Mucosa of rectum (tissue), 2 donors: ENCODE measurements around the gene ZNF804B.

ENCODE experiments used
- H3K27ac ChIP-seq, 2 donors: one replicate each; pipeline ENCODE4 v1.7.0; 2013; ENCODE audit warnings: inconsistent platforms in 2 of 2, low read depth in 2 of 2, low read length in 2 of 2
- H3K27me3 ChIP-seq, 2 donors: one replicate each; pipeline ENCODE4 v1.7.0; 2013; ENCODE audit warnings: low read length in 2 of 2; ENCODE audit not compliant: control insufficient read depth in 2 of 2, insufficient read depth in 2 of 2
- H3K36me3 ChIP-seq, 2 donors: one replicate each; pipeline ENCODE4 v1.7.0; 2013; ENCODE audit warnings: low read length in 2 of 2; ENCODE audit not compliant: control insufficient read depth in 2 of 2, insufficient read depth in 2 of 2
- H3K4me1 ChIP-seq, 2 donors: one replicate each; pipeline ENCODE4 v1.7.0; 2013; ENCODE audit warnings: low read length in 2 of 2, mild to moderate bottlenecking in 1 of 2; ENCODE audit not compliant: control insufficient read depth in 2 of 2, insufficient read depth in 2 of 2
- H3K4me3 ChIP-seq, 2 donors: one replicate each; pipeline ENCODE4 v1.7.0; 2013; ENCODE audit warnings: low read length in 2 of 2
- H3K9ac ChIP-seq, 2 donors: one replicate each; pipeline ENCODE4 v1.7.0; 2013; ENCODE audit warnings: low read length in 2 of 2, low read depth in 1 of 2, mild to moderate bottlenecking in 1 of 2
- H3K9me3 ChIP-seq, 2 donors: one replicate each; pipeline ENCODE4 v1.7.0; 2013; ENCODE audit warnings: low read length in 2 of 2; ENCODE audit not compliant: control insufficient read depth in 2 of 2
- donor health status: healthy.
- donor health status: Normal muscosa, but diverticular disease.

ZNF804B gene

GRCh38 chr7:88826222-88826621 lies 66.7 kb downstream of the ZNF804B start:
- Histone ChIP-seq H3K9me3 (no peaks in the 10 kb centered on the region), H3K9ac (no peak overlapping the region), H3K27ac (no peak overlapping the region), H3K4me3 (no peak overlapping the region), H3K27me3 (no peaks in the 10 kb centered on the region), H3K36me3 (no peaks in the 10 kb centered on the region), H3K4me1 (no peaks in the 10 kb centered on the region)

DNA sequence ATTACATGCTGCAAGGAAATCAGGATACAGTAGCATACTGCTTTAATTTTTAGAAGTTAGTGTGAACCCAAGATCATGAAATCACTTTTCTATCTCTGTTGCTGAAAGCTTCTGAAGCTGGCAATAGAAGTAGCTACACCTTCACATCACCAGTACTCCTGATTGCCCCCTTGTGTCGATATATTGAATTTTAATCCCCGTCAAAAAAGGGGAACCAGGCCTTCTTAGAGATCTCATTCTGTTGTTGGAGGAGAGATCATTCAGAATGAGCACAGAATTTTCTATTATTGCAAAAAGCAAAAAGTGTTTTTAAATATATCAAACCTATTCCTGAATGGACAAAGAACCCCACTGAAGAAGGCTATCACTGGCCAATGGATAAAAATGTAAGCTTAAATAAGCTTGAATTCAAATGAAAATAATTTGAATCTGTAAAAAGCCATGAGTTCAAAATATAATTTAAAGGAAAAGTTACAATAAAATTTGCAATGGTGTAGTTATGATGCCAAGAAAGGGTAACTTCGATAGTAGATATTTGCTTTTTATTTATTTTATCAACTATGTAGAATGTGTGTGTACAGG lies 75.7 kb downstream of the ZNF804B start:
- Histone ChIP-seq H3K27ac (no peak overlapping the region), H3K9ac (no peak overlapping the region), H3K9me3 (no peaks in the 10 kb centered on the region), H3K36me3 (no peaks in the 10 kb centered on the region), H3K27me3 (no peaks in the 10 kb centered on the region), H3K4me3 (no peak overlapping the region), H3K4me1 (no peaks in the 10 kb centered on the region)

DNA sequence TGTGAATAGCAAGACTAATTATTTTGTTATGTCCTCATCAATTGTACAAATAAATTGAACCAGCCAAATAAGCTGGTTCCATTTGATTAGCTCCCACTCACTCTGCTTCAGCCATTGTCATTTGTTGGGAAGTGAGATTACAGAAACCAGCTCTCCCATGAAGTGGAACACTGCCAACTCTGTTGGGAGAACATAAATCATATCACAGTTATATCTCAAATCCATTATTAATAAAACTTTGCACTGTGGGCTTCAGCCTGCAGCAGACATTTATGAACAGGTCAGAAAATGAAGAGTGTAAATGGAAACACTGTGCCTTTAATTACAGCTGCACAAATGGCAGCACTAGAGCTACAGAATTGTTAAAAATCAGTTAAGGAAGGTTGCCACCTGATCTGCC lies 82.7 kb downstream of the ZNF804B start:
- Histone ChIP-seq H3K9me3 (no peaks in the 10 kb centered on the region), H3K36me3 (no peaks in the 10 kb centered on the region), H3K4me3 (no peak overlapping the region), H3K27ac (no peak overlapping the region), H3K27me3 (no peaks in the 10 kb centered on the region), H3K4me1 (no peaks in the 10 kb centered on the region), H3K9ac (no peak overlapping the region)

- H3K27me3 ChIP-seq, result no peaks in the 10 kb centered on the region
- H3K27ac ChIP-seq, result no peak overlapping the region
- no peak overlapping the region for H3K4me3 ChIP-seq
Observed at GRCh38 chr7:88845091-88845490, 85.6 kb downstream of the ZNF804B start.

DNA sequence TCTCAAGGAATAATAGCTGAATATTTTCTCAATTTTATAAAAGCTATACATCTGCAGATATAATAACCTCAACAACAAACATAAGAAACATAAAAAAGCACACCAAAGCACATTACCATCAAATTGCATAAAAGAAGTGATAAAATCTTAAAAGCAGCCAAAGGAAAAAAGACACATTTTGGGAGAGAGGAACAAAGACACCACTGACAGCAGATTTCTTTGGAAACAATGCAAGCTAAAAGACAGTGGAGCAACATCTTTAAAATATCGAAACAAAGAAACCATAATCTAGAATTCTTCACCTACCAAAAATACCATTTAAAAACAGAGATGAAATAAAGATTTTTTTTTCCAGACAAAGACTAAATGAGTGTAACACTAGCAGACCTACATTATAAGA lies 91.7 kb downstream of the ZNF804B start:
- H3K9ac ChIP-seq, result no peak overlapping the region
- no peaks in the 10 kb centered on the region for H3K36me3 ChIP-seq
- H3K27ac ChIP-seq, result no peak overlapping the region
- H3K4me3 ChIP-seq, result no peak overlapping the region
- H3K4me1 ChIP-seq, result no peaks in the 10 kb centered on the region
- H3K27me3 ChIP-seq, result no peaks in the 10 kb centered on the region
- H3K9me3 ChIP-seq, result no peaks in the 10 kb centered on the region

More at GRCh38 chr7:88845091-88845490, 85.6 kb downstream of the ZNF804B start:
- no peaks in the 10 kb centered on the region for H3K4me1 ChIP-seq
- no peaks in the 10 kb centered on the region for H3K36me3 ChIP-seq
- no peak overlapping the region for H3K9ac ChIP-seq
- no peaks in the 10 kb centered on the region for H3K9me3 ChIP-seq

GRCh38 chr7:88859288-88859687 lies 99.8 kb downstream of the ZNF804B start:
- Histone ChIP-seq H3K4me3 (no peak overlapping the region), H3K36me3 (no peaks in the 10 kb centered on the region), H3K4me1 (no peaks in the 10 kb centered on the region), H3K9ac (no peak overlapping the region), H3K27ac (no peak overlapping the region), H3K27me3 (no peaks in the 10 kb centered on the region), H3K9me3 (no peaks in the 10 kb centered on the region)

DNA sequence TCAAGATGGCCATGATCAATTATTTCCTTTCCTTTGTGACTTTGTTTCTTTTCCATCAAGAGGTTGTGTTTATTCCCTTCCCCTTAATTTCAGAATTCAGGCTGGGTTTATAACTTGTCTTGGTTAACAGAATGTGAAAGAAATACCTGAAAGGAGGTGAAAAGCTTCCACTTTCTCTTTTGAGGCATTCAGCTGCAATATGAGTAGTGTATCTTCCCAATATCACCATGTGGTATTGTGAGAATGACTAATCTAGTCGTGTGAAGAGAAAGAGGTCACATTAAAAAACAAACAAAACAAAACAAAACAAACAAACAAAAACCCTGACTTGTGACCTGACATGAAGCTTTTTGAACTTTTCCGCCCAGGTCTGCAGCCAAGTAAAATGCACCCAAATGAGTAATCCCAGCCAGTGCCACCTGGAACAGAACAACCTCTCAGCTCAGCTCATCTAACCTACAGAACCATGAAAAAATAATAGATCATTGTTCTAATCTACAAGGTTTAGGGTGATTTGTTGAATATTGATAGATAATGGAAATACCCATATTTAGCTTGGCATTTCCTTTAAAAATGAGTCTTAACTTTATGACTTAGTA lies 106.9 kb downstream of the ZNF804B start:
- Histone ChIP-seq H3K4me3 (no peak overlapping the region), H3K36me3 (no peaks in the 10 kb centered on the region), H3K4me1 (no peaks in the 10 kb centered on the region), H3K27ac (no peak overlapping the region), H3K9ac (no peak overlapping the region), H3K27me3 (no peaks in the 10 kb centered on the region), H3K9me3 (peaks cover 0 to 2% of the 10 kb centered on the region in 2 donors)

- Histone ChIP-seq H3K4me1 (no peaks in the 10 kb centered on the region), H3K9ac (no peak overlapping the region)
Observed at GRCh38 chr7:88867158-88867557, 107.7 kb downstream of the ZNF804B start.

GRCh38 chr7:88868456-88868855 lies 109.0 kb downstream of the ZNF804B start:
- Histone ChIP-seq H3K27ac (no peak overlapping the region), H3K4me3 (no peak overlapping the region), H3K9ac (no peak overlapping the region), H3K4me1 (no peaks in the 10 kb centered on the region), H3K9me3 (peaks cover 0 to 2% of the 10 kb centered on the region in 2 donors), H3K36me3 (no peaks in the 10 kb centered on the region), H3K27me3 (no peaks in the 10 kb centered on the region)

More at GRCh38 chr7:88867158-88867557, 107.7 kb downstream of the ZNF804B start:
- Histone ChIP-seq H3K4me3 (no peak overlapping the region), H3K27ac (no peak overlapping the region), H3K9me3 (peaks cover 0 to 2% of the 10 kb centered on the region in 2 donors), H3K27me3 (no peaks in the 10 kb centered on the region), H3K36me3 (no peaks in the 10 kb centered on the region)

- no peaks in the 10 kb centered on the region for H3K27me3 ChIP-seq
Observed at GRCh38 chr7:88881136-88881535, 121.6 kb downstream of the ZNF804B start.

More at GRCh38 chr7:88881136-88881535, 121.6 kb downstream of the ZNF804B start:
- Histone ChIP-seq H3K9ac (no peak overlapping the region), H3K9me3 (no peaks in the 10 kb centered on the region), H3K36me3 (no peaks in the 10 kb centered on the region), H3K4me1 (no peaks in the 10 kb centered on the region), H3K27ac (no peak overlapping the region), H3K4me3 (no peak overlapping the region)
